ENCODE measurements around the gene OR5AL1.
"Not testable (repeated sequence)": the region's sequence is repeated elsewhere in the genome, so short reads cannot be mapped to it uniquely, and the experiment has no call there.

OR5AL1 gene

DNA sequence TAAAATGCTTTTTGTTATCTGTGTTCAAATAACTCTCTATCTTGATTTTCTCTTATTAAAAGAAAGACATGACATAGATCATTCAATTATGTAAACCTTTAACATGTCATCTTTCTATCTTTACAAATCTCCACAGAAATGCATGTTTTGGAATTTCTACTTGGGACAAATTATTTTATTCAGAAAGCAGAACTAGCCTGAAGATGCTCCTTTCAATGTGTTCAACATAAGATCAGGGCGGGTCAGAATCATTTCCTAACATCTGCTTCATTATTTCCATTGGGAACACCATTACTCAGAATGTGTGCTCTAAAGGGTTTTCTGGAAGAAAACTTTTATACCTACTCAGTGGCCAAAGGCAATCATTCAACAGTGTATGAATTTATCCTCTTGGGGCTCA lies at the start of gene OR5AL1:
TSS of gene OR5AL1 (plus strand) at position 301 of the 400 bp plus-strand sequence.
- H3K9me3 ChIP-seq (ENCODE audit: low read depth, low read length), result no peaks in the 10 kb centered on the region
- no peak for TF ChIP-seq EZH2 (IDR thresholded peaks at IDR 0.05)
- TF ChIP-seq FOXP2 (optimal IDR thresholded peaks at IDR 0.05; ENCODE audit: control extremely low read depth, extremely low read length, insufficient read depth), result no peak
- TF ChIP-seq POLR2AphosphoS5 (IDR thresholded peaks at IDR 0.05; ENCODE audit: borderline replicate concordance, low read depth, low read length), result no peak
- no peak within 1 kb of the TSS for H3K9ac ChIP-seq (ENCODE audit: insufficient read length)
- H3K27ac ChIP-seq, result no peak within 1 kb of the TSS
- H3K4me3 ChIP-seq, result no peak within 1 kb of the TSS
- H3K36me3 ChIP-seq (ENCODE audit: insufficient read depth, low read length), result no peaks in the 10 kb centered on the region
- no peak for DNase-seq (ENCODE audit: low read depth, low spot score)

GRCh38 chr11:56375324-56375723 lies 37.2 kb upstream of the OR5AL1 start, which contains the start of gene OR8U1:
OR8U1 (plus strand) TSS chr11:56375624; CDS start chr11:56375624, 0 bp downstream.
- Histone ChIP-seq H3K9ac (ENCODE audit: insufficient read length) (no peak within 1 kb of the TSS), H3K36me3 (ENCODE audit: insufficient read depth, low read length) (no peaks in the 10 kb centered on the region)
- TF ChIP-seq EZH2 (IDR thresholded peaks at IDR 0.05) (no peak), POLR2AphosphoS5 (IDR thresholded peaks at IDR 0.05; ENCODE audit: borderline replicate concordance, low read depth, low read length) (no peak), FOXP2 (optimal IDR thresholded peaks at IDR 0.05; ENCODE audit: control extremely low read depth, extremely low read length, insufficient read depth) (no peak)

GRCh38 chr11:56380120-56380519 lies 32.4 kb upstream of the OR5AL1 start:
- no peak overlapping the region for H3K27ac ChIP-seq
- H3K9ac ChIP-seq (ENCODE audit: insufficient read length), result no peak overlapping the region
- no peak overlapping the region for H3K4me3 ChIP-seq
- TF ChIP-seq POLR2AphosphoS5 (IDR thresholded peaks at IDR 0.05; ENCODE audit: borderline replicate concordance, low read depth, low read length) (no peak), EZH2 (IDR thresholded peaks at IDR 0.05) (no peak), FOXP2 (optimal IDR thresholded peaks at IDR 0.05; ENCODE audit: control extremely low read depth, extremely low read length, insufficient read depth) (no peak)
- no peaks in the 10 kb centered on the region for H3K9me3 ChIP-seq (ENCODE audit: low read depth, low read length)
- H3K36me3 ChIP-seq (ENCODE audit: insufficient read depth, low read length), result no peaks in the 10 kb centered on the region
- DNase-seq (ENCODE audit: low read depth, low spot score), result no peak

More at GRCh38 chr11:56375324-56375723, 37.2 kb upstream of the OR5AL1 start, which contains the start of gene OR8U1:
- DNase-seq (ENCODE audit: low read depth, low spot score), result no peak
- no peaks in the 10 kb centered on the region for H3K9me3 ChIP-seq (ENCODE audit: low read depth, low read length)
- H3K4me3 ChIP-seq, result no peak within 1 kb of the TSS
- H3K27ac ChIP-seq, result no peak within 1 kb of the TSS

- no peak for DNase-seq (ENCODE audit: low read depth, low spot score)
- H3K4me3 ChIP-seq, result no peak overlapping the region
- H3K27ac ChIP-seq, result no peak overlapping the region
- H3K9ac ChIP-seq (ENCODE audit: insufficient read length), result no peak overlapping the region
- H3K9me3 ChIP-seq (ENCODE audit: low read depth, low read length), result no peaks in the 10 kb centered on the region
- no peak for TF ChIP-seq FOXP2 (optimal IDR thresholded peaks at IDR 0.05; ENCODE audit: control extremely low read depth, extremely low read length, insufficient read depth)
- no peak for TF ChIP-seq EZH2 (IDR thresholded peaks at IDR 0.05)
- TF ChIP-seq POLR2AphosphoS5 (IDR thresholded peaks at IDR 0.05; ENCODE audit: borderline replicate concordance, low read depth, low read length), result no peak
- no peaks in the 10 kb centered on the region for H3K36me3 ChIP-seq (ENCODE audit: insufficient read depth, low read length)
Measured at GRCh38 chr11:56394381-56394780, 18.1 kb upstream of the OR5AL1 start.

DNA sequence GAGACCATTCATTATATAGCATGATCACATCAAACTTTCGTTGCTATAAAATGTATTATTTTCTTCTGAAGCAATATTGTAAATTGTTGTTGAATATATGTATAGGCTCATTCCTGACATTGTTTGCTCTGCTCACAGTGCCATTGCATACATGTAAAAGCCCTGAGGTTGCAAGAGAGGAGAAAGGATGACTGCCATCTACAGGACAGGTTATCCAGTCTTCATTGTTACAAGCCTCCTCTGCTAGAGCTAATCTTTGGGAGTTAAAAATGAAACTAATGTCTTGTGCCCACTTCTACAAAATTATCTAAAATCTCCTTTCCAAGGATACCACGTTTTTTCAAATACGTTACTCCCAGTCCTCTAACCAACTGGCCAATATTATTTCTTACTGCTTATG lies 16.4 kb upstream of the OR5AL1 start:
- H3K9ac ChIP-seq (ENCODE audit: insufficient read length), result no peak overlapping the region
- no peak overlapping the region for H3K27ac ChIP-seq
- TF ChIP-seq FOXP2 (optimal IDR thresholded peaks at IDR 0.05; ENCODE audit: control extremely low read depth, extremely low read length, insufficient read depth) (no peak), POLR2AphosphoS5 (IDR thresholded peaks at IDR 0.05; ENCODE audit: borderline replicate concordance, low read depth, low read length) (no peak), EZH2 (IDR thresholded peaks at IDR 0.05) (no peak)
- H3K36me3 ChIP-seq (ENCODE audit: insufficient read depth, low read length), result no peaks in the 10 kb centered on the region
- DNase-seq (ENCODE audit: low read depth, low spot score), result no peak
- H3K4me3 ChIP-seq, result no peak overlapping the region
- H3K9me3 ChIP-seq (ENCODE audit: low read depth, low read length), result no peaks in the 10 kb centered on the region

DNA sequence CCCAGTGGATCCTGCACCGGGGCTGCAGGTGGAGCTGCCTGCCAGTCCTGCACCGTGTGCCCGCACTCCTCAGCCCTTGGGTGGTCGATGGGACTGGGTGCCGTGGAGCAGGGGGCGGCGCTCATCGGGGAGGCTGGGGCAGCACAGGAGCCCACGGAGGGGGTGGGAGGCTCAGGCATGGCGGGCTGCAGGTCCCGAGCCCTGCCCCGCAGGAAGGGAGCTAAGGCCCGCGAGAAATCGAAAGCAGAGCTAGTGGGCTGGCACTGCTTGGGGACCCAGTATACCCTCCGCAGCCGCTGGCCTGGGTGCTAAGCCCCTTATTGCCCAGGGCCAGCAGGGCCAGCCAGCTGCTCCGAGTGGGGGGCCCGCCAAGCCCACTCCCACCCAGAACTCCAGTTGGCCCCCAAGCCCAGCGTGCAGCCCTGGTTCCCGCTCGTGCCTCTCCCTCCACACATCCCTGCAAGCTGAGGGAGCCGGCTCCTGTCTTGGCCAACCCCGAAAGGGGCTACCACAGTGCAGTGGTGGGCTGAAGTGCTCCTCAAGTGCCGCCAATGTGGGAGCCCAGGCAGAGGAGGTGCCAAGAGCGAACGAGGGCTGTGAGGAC lies 10.5 kb upstream of the OR5AL1 start:
- not testable (repeated sequence) for H3K9ac ChIP-seq (ENCODE audit: insufficient read length); H3K36me3 ChIP-seq (ENCODE audit: insufficient read depth, low read length); DNase-seq (ENCODE audit: low read depth, low spot score); H3K4me3 ChIP-seq; H3K27ac ChIP-seq; H3K9me3 ChIP-seq (ENCODE audit: low read depth, low read length)

DNA sequence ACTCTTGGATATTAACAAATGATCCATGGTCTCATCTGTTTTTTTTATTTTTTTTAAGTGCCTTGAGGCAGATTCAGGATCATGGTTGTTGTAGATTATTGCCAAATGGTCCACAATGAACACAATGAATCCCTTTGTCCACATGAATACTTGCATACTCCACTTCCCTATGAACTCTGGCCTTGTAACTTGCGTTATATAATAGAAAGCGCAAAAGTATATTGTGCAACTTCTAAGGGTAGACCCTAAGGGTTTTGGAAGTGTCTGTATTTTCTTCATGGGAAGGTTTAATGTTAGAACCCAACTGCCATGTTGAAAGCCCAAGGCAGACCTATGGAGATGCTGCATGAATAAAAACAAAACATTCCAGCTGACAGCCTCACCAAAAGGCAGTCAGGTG lies 8.1 kb upstream of the OR5AL1 start:
- H3K36me3 ChIP-seq (ENCODE audit: insufficient read depth, low read length), result no peaks in the 10 kb centered on the region
- no peak for DNase-seq (ENCODE audit: low read depth, low spot score)
- no peaks in the 10 kb centered on the region for H3K9me3 ChIP-seq (ENCODE audit: low read depth, low read length)
- no peak overlapping the region for H3K9ac ChIP-seq (ENCODE audit: insufficient read length)
- no peak overlapping the region for H3K27ac ChIP-seq
- no peak for TF ChIP-seq POLR2AphosphoS5 (IDR thresholded peaks at IDR 0.05; ENCODE audit: borderline replicate concordance, low read depth, low read length)
- TF ChIP-seq EZH2 (IDR thresholded peaks at IDR 0.05), result no peak
- no peak for TF ChIP-seq FOXP2 (optimal IDR thresholded peaks at IDR 0.05; ENCODE audit: control extremely low read depth, extremely low read length, insufficient read depth)
- H3K4me3 ChIP-seq, result no peak overlapping the region

DNA sequence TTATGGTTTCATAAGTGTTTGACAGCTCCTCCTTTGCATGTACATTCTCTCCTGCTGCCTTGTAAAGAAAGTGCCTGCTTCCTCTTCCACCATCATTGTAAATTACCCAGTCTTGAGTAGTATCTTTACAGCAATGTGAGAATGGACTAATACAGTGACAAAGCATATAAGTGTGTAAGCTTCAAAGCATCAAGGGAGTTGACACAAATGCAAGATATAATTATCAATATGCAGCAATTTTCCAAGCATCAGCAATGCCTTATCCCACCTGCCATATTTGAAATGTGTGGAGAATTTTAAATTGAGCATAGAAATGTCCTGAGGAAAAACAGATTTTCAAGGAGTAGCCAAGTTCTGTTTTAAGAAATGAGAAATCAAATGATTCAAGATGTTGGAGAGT lies 1.7 kb upstream of the OR5AL1 start:
- no peaks in the 10 kb centered on the region for H3K36me3 ChIP-seq (ENCODE audit: insufficient read depth, low read length)
- no peak overlapping the region for H3K9ac ChIP-seq (ENCODE audit: insufficient read length)
- no peak overlapping the region for H3K4me3 ChIP-seq
- H3K27ac ChIP-seq, result no peak overlapping the region
- no peak for TF ChIP-seq EZH2 (IDR thresholded peaks at IDR 0.05)
- no peak for TF ChIP-seq POLR2AphosphoS5 (IDR thresholded peaks at IDR 0.05; ENCODE audit: borderline replicate concordance, low read depth, low read length)
- no peak for TF ChIP-seq FOXP2 (optimal IDR thresholded peaks at IDR 0.05; ENCODE audit: control extremely low read depth, extremely low read length, insufficient read depth)
- no peaks in the 10 kb centered on the region for H3K9me3 ChIP-seq (ENCODE audit: low read depth, low read length)
- no peak for DNase-seq (ENCODE audit: low read depth, low spot score)

DNA sequence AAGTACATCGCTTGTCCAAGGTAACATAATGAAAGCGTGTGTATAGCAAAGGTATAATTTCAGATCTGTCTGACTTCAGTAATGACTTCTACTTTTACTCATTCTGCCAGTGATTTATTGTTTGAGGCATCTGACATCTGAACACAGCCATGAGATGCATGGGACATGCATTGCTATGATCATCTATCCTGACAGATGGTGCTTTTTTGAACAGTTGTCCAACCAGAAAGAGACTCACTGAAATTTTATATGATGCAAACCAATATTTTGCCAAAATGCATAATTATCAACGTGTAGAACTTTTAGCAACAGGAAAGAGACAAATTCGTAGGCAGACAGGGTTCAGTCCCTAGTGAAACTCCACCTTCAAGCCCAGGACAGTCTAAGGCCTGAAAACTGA lies 41.0 kb downstream of the OR5AL1 start:
- Histone ChIP-seq H3K9me3 (ENCODE audit: low read depth, low read length) (no peaks in the 10 kb centered on the region), H3K9ac (ENCODE audit: insufficient read length) (no peak overlapping the region), H3K36me3 (ENCODE audit: insufficient read depth, low read length) (no peaks in the 10 kb centered on the region), H3K27ac (no peak overlapping the region), H3K4me3 (no peak overlapping the region)
- DNase-seq (ENCODE audit: low read depth, low spot score), result no peak
- no peak for TF ChIP-seq EZH2 (IDR thresholded peaks at IDR 0.05)
- no peak for TF ChIP-seq FOXP2 (optimal IDR thresholded peaks at IDR 0.05; ENCODE audit: control extremely low read depth, extremely low read length, insufficient read depth)
- TF ChIP-seq POLR2AphosphoS5 (IDR thresholded peaks at IDR 0.05; ENCODE audit: borderline replicate concordance, low read depth, low read length), result no peak
